H9 (cell line): ENCODE measurements around the gene NELFCD. TPM values are rescaled to one million over a fixed set of nuclear protein-coding genes. Genes with fewer than 3 reads are reported as not detected.

Source experiments
- DNase-seq: peaks from one replicate; pipeline ENCODE4 v3.0.0-alpha.2; 2017
- H2AFZ ChIP-seq: one replicate; pipeline ENCODE4 v1.6.1; 2013; ENCODE audit warnings: mild to moderate bottlenecking, low read length, control low read depth, moderate library complexity
- H2AK5ac ChIP-seq: 2 replicates; pipeline ENCODE4 v1.6.1; 2013; ENCODE audit warnings: low read length, control low read depth, mixed read lengths; ENCODE audit not compliant: insufficient read length
- H2BK120ac ChIP-seq: one replicate; pipeline ENCODE4 v1.6.1; 2013; ENCODE audit warnings: low read depth, mild to moderate bottlenecking, low read length, control low read depth, inconsistent platforms; ENCODE audit not compliant: poor library complexity, severe bottlenecking
- H2BK12ac ChIP-seq: 2 replicates; pipeline ENCODE4 v1.6.1; 2013; ENCODE audit warnings: low read length, control low read depth, mixed read lengths, low read depth; ENCODE audit not compliant: insufficient read length
- H2BK15ac ChIP-seq: 2 replicates; pipeline ENCODE4 v1.6.1; 2013; ENCODE audit warnings: low read depth, low read length, control low read depth
- H2BK20ac ChIP-seq: one replicate; pipeline ENCODE4 v1.6.1; 2013; ENCODE audit warnings: low read depth, mild to moderate bottlenecking, low read length, control low read depth, inconsistent platforms; ENCODE audit not compliant: poor library complexity, severe bottlenecking
- H2BK5ac ChIP-seq: 2 replicates; pipeline ENCODE4 v1.6.1; 2013; ENCODE audit warnings: low read length, control low read depth, mixed read lengths; ENCODE audit not compliant: insufficient read length
- H3K14ac ChIP-seq: 2 replicates; pipeline ENCODE4 v1.6.1; 2013; ENCODE audit warnings: low read length, control low read depth; ENCODE audit not compliant: insufficient read depth
- H3K18ac ChIP-seq: 2 replicates; pipeline ENCODE4 v1.6.1; 2013; ENCODE audit warnings: low read depth, mild to moderate bottlenecking, mixed read lengths, low read length, control low read depth; ENCODE audit not compliant: insufficient read length
- H3K23ac ChIP-seq: 2 replicates; pipeline ENCODE4 v1.6.1; 2013; ENCODE audit warnings: low read length, control low read depth, mixed read lengths, low read depth; ENCODE audit not compliant: insufficient read length
- H3K23me2 ChIP-seq: 2 replicates; pipeline ENCODE4 v1.6.1; 2013; ENCODE audit warnings: low read depth, mild to moderate bottlenecking, mixed read lengths, low read length, control low read depth; ENCODE audit not compliant: insufficient read length, poor library complexity, severe bottlenecking
- H3K27ac ChIP-seq: 2 replicates; pipeline ENCODE4 v1.5.1; 2013; ENCODE audit warnings: low read length, control low read depth, mixed read lengths, low read depth; ENCODE audit not compliant: insufficient read length
- H3K27me3 ChIP-seq: 2 replicates; pipeline ENCODE4 v1.6.1; 2013; ENCODE audit warnings: low read length, control low read depth, inconsistent platforms; ENCODE audit not compliant: insufficient read depth
- H3K4ac ChIP-seq: 2 replicates; pipeline ENCODE4 v1.6.1; 2013; ENCODE audit warnings: low read depth, mild to moderate bottlenecking, control low read depth, inconsistent platforms, low read length, moderate library complexity
- H3K4me1 ChIP-seq: 2 replicates; pipeline ENCODE4 v1.6.1; 2013; ENCODE audit warnings: low read length, control low read depth, inconsistent platforms; ENCODE audit not compliant: insufficient read depth
- H3K4me2 ChIP-seq: 2 replicates; pipeline ENCODE4 v1.6.1; 2013; ENCODE audit warnings: low read length, control low read depth, mixed read lengths; ENCODE audit not compliant: insufficient read length, insufficient read depth
- H3K56ac ChIP-seq: 2 replicates; pipeline ENCODE4 v1.6.1; 2013; ENCODE audit warnings: low read depth, mild to moderate bottlenecking, mixed read lengths, low read length, control low read depth; ENCODE audit not compliant: insufficient read length
- H3K79me1 ChIP-seq: 2 replicates; pipeline ENCODE4 v1.6.1; 2013; ENCODE audit warnings: low read depth, mild to moderate bottlenecking, moderate library complexity, low read length, control low read depth, inconsistent platforms; ENCODE audit not compliant: insufficient read depth, poor library complexity, severe bottlenecking
- H3K79me2 ChIP-seq: 2 replicates; pipeline ENCODE4 v1.6.1; 2013; ENCODE audit warnings: low read length, control low read depth, inconsistent platforms; ENCODE audit not compliant: insufficient read depth
- H3K9ac ChIP-seq: 2 replicates; pipeline ENCODE4 v1.6.1; 2013; ENCODE audit warnings: low read length, control low read depth, mixed read lengths; ENCODE audit not compliant: insufficient read length; ENCODE audit errors: extremely low read depth
- H3K9me3 ChIP-seq: one replicate; pipeline ENCODE4 v1.6.1; 2013; ENCODE audit warnings: low read depth, low read length, inconsistent platforms; ENCODE audit not compliant: control insufficient read depth
- H3T11ph ChIP-seq: one replicate; pipeline ENCODE4 v1.6.1; 2013; ENCODE audit warnings: mild to moderate bottlenecking, low read length, control low read depth, inconsistent platforms
- H4K20me1 ChIP-seq: one replicate; pipeline ENCODE4 v1.6.1; 2013; ENCODE audit not compliant: control insufficient read depth, insufficient read length, insufficient read depth
- H4K5ac ChIP-seq: 2 replicates; pipeline ENCODE4 v1.6.1; 2013; ENCODE audit warnings: low read depth, mild to moderate bottlenecking, mixed read lengths, low read length, control low read depth; ENCODE audit not compliant: insufficient read length
- H4K8ac ChIP-seq: replicated peaks from 2 replicates; pipeline ENCODE4 v1.6.1; 2013; ENCODE audit warnings: low read length, control low read depth, mixed read lengths, low read depth; ENCODE audit not compliant: insufficient read length
- H4K91ac ChIP-seq: 2 replicates; pipeline ENCODE4 v1.6.1; 2013; ENCODE audit warnings: low read depth, mild to moderate bottlenecking, moderate library complexity, mixed read lengths, low read length, control low read depth; ENCODE audit not compliant: insufficient read length
- H3K27ac Mint-ChIP-seq, 3 experiments: 2 replicates in 2 of 3; 3 replicates in 1 of 3; pipeline ENCODE4 v1.8.0; 2020 to 2021; ENCODE audit warnings: mixed read lengths in 3 of 3, mild to moderate bottlenecking in 1 of 3, moderate library complexity in 1 of 3
- H3K27me3 Mint-ChIP-seq: 2 replicates; pipeline ENCODE4 v1.8.0; 2021; ENCODE audit warnings: low read depth, mild to moderate bottlenecking, moderate library complexity, mixed read lengths
- H3K36me3 Mint-ChIP-seq, 3 experiments: 2 replicates in 2 of 3; 3 replicates in 1 of 3; pipeline ENCODE4 v1.8.0; 2020 to 2021; ENCODE audit warnings: low read depth in 3 of 3, mixed read lengths in 3 of 3; ENCODE audit not compliant: insufficient read depth in 1 of 3
- H3K4me1 Mint-ChIP-seq, 2 experiments: 2 replicates each; pipeline ENCODE4 v1.8.0; 2020; ENCODE audit warnings: mixed read lengths in 2 of 2
- H3K4me3 Mint-ChIP-seq, 2 experiments: 2 replicates in 1 of 2; 3 replicates in 1 of 2; pipeline ENCODE4 v1.8.0; 2020 to 2021; ENCODE audit warnings: mild to moderate bottlenecking in 2 of 2, mixed read lengths in 2 of 2, moderate library complexity in 1 of 2
- H3K9me3 Mint-ChIP-seq, 2 experiments: 2 replicates in 1 of 2; 3 replicates in 1 of 2; pipeline ENCODE4 v1.8.0; 2020; ENCODE audit warnings: mild to moderate bottlenecking in 2 of 2, mixed read lengths in 2 of 2, moderate library complexity in 1 of 2
- WGBS: extraction: QIAGEN DNeasy Blood & Tissue Kit; methylation state at CpG from one replicate; pipeline ENCODE4 v1.1.7; 2013; ENCODE audit warnings: missing lambda C conversion rate, low lambda C conversion rate, mixed read lengths; ENCODE audit not compliant: insufficient read length; ENCODE audit errors: extremely low coverage; 5-methylcytosine and 5-hydroxymethylcytosine counted together
- total RNA-seq: library from RNA; stranded (reverse); gene quantifications from 2 replicates; pipeline ENCODE4 v1.2.1, GENCODE V29; 2021
- TF ChIP-seq, protein P1 (sequence below): fragments of 200-600 bp; sonication (generic); conservative IDR thresholded peaks from 3 replicates; pipeline ENCODE4 v1.8.0; 2021; ENCODE audit warnings: antibody characterized with exemption, mild to moderate bottlenecking

NELFCD gene
- total RNA-seq, 1 experiment from 2014 or later, result 57.8 TPM

DNA sequence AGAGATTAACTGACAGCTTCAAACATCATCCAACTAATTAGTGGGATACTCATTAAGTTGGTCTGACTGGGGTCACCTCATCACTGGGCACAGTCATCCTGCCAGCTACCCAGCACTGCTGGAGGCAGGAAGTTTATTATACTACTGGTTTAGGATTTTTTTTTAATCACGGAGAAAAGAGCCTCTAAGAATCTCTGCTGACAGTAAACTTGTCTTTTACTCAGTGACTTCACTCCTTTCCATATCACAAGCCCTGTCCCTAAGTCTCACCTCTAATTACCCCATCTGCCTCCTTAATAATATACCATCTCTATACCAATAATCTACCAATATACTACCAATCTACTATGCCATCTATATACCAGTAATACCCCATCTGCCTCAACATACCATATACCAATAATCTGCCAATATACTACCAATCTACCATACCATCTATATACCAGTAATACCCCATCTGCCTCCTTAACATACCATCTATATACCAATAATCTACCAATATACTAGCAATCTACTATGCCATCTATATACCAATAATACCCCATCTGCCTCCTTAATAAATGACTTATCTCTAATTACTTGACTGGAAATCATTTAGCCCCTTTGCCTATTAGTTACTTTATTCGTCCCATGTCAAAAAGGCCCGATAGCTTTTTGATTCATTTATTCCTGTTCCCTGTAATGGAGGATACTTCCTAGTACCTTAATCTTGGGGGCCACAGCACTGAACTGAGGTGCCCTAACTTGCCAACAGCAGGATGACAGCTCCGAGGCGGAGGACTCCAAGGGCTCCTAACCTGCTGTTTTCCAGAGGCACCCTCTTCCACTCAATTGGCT, 46.1 kb downstream of the NELFCD start:
- peaks cover 35 to 83% (median 67%) of the 10 kb centered on the region in 3 experiments for H3K36me3 Mint-ChIP-seq

More for the DNA sequence above, 46.1 kb downstream of the NELFCD start:
- Histone ChIP-seq H4K20me1 (no peaks in the 10 kb centered on the region), H2AFZ (no peak overlapping the region), H4K8ac (no peak overlapping the region), H3K23ac (no peak overlapping the region), H3K4ac (no peak overlapping the region), H3K79me2 (peaks cover 4% of the 10 kb centered on the region; the same call in 1 of the 2 replicates), H3K9ac (no peak overlapping the region), H2BK20ac (no peak overlapping the region), H3K79me1 (no peaks in the 10 kb centered on the region), H2BK5ac (no peak overlapping the region), H3K56ac (no peak overlapping the region), H4K5ac (no peak overlapping the region), H4K91ac (no peak overlapping the region), H2BK12ac (no peak overlapping the region), H3K4me2 (no peak overlapping the region), H3K23me2 (peaks cover 3% of the 10 kb centered on the region), H3K27me3 (no peaks in the 10 kb centered on the region), H3K9me3 (no peaks in the 10 kb centered on the region), H3K27ac (no peak overlapping the region), H3K14ac (no peak overlapping the region), H2BK15ac (no peak overlapping the region), H3T11ph (no peak overlapping the region), H2BK120ac (no peak overlapping the region), H3K4me1 (peaks cover 3% of the 10 kb centered on the region), H2AK5ac (no peak overlapping the region), H3K18ac (no peak overlapping the region)
- H3K27me3 Mint-ChIP-seq, result peaks cover 37% of the 10 kb centered on the region
- WGBS, result no CpG with 5 or more reads among the region's 5 CpGs
- H3K4me3 Mint-ChIP-seq, result no peak overlapping the region; a peak in 1 of 5 replicates
- H3K4me1 Mint-ChIP-seq, result peaks cover 28 to 41% of the 10 kb centered on the region in 2 experiments
- H3K9me3 Mint-ChIP-seq, result no peaks in the 10 kb centered on the region
- no peak overlapping the region for H3K27ac Mint-ChIP-seq
- DNase-seq, result no peak
- TF ChIP-seq, protein P1, sequence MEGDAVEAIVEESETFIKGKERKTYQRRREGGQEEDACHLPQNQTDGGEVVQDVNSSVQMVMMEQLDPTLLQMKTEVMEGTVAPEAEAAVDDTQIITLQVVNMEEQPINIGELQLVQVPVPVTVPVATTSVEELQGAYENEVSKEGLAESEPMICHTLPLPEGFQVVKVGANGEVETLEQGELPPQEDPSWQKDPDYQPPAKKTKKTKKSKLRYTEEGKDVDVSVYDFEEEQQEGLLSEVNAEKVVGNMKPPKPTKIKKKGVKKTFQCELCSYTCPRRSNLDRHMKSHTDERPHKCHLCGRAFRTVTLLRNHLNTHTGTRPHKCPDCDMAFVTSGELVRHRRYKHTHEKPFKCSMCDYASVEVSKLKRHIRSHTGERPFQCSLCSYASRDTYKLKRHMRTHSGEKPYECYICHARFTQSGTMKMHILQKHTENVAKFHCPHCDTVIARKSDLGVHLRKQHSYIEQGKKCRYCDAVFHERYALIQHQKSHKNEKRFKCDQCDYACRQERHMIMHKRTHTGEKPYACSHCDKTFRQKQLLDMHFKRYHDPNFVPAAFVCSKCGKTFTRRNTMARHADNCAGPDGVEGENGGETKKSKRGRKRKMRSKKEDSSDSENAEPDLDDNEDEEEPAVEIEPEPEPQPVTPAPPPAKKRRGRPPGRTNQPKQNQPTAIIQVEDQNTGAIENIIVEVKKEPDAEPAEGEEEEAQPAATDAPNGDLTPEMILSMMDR, result no peak
